GM19023 (cell line): ENCODE results near the gene RNF26.

Experiments
- ATAC-seq: cut with Tn5 transposase; IDR thresholded peaks from one replicate; pipeline ENCODE4 v1.9.1; 2021; ENCODE audit warnings: mild to moderate bottlenecking, moderate library complexity; ENCODE audit not compliant: unreplicated experiment

Gene RNF26

GRCh38 chr11:119369132-119369925, 35.0 kb downstream of the RNF26 start:
- no peak for ATAC-seq

- no peak for ATAC-seq
Measured at GRCh38 chr11:119370486-119371046, 36.2 kb downstream of the RNF26 start.

- ATAC-seq = no peak
Measured at GRCh38 chr11:119371067-119371601, 36.8 kb downstream of the RNF26 start.

DNA sequence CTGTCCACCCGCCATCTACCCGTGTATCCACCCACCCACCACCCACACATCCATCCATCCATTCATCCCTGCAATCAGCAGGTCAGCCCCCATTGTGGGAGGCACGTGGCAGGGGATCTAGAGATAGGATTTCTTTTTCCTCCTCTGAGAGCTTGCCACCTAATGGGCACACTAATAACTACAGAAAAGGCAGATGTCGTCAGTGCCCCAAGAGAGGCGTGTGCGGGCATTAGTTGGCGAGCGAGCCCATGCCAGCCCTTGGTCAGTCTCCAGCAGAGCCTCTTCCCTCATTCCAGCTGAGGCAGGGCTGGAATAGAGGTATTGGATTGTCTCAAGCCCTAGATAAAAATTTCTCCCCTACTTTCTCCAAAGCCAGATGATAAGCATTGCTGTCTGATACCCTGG, 37.5 kb downstream of the RNF26 start:
- no peak for ATAC-seq

GRCh38 chr11:119372260-119373058, 38.1 kb downstream of the RNF26 start:
- no peak for ATAC-seq

DNA sequence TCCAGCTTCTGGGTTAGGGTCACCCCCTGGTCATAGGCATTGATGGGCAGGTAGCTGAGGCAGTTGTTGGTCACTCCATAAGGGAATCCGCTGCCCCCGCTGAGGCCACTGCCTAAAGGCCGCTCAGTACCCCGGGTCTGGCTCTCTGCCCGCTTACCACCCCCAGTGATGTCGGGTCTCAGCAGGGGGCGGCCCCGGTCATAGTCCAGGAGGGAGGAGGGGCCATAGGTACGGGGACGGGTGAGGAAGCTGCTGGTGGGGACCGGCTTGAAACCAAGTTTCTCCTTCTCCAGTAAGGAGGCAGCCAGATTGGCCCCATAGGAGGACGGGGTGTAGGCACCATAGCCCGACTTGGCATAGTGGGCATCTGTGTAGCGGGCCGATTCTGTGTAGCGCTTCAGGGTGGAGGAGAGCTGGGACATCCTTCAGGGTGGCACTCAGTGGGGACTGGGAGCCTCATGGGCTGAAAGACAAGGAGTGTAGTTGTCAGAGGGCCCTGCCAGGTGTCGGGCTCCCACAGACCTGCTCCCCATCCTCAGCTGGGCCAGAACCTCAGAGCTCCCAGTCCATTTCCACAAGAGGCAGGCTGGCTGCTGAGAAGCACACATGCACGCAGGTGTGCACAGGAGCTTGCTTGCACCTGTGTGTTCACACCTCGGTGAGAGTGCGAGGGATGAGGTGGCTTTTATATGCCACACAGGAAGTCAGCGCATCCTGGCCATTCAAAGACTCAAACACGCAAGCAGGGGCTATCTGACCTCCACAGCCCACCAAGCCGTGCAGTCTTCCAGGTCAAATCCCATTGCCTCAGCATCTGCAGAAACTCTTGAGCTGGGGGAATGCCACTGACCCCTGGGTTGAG, 39.0 kb downstream of the RNF26 start:
- ATAC-seq = no peak

- no peak for ATAC-seq
Measured at GRCh38 chr11:119373921-119374631, 39.7 kb downstream of the RNF26 start.

GRCh38 chr11:119374632-119375336, 40.5 kb downstream of the RNF26 start:
- no peak for ATAC-seq

DNA sequence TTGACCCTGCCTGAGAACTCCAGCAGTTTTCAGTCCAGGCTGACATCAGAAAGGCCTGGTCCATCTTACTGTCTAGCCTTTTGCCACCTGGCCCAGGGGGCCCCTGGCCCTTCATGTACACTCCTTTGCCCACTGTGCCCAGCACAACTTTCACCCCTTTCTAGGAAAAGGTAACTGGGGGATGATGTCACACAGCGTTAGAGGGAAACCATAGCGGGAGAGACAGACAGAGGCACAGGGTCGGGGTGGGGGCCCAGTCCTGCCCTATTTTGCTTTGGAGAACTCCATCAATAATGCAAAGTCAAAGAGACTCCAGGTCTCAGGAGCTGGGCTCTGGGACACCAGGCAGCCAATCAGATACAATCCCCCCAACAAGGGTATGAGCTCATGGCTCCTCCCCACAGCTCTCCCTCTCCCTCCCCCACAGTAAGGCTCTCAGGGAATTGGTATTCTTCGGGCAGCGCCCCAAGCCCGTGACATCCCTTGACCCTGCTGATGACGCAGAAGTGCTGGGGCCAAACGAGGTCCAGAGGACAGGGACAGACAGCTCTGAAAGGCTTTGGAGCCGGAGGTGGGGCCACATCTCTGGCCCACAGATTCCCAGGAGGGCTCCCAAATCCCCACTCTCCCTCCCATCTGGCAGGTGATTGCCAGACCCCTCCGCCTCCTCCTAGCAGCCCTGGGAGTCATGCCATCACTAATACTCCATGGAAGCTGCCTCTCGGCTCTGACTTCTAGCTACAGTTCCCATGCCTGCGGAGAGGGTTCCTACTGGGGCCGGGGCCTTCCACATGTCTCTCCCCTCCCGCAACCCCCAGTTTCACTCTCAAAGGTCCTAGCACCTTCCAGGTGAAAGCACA, 41.2 kb downstream of the RNF26 start:
- no peak for ATAC-seq

GRCh38 chr11:119376197-119376847, 42.0 kb downstream of the RNF26 start:
- no peak for ATAC-seq

DNA sequence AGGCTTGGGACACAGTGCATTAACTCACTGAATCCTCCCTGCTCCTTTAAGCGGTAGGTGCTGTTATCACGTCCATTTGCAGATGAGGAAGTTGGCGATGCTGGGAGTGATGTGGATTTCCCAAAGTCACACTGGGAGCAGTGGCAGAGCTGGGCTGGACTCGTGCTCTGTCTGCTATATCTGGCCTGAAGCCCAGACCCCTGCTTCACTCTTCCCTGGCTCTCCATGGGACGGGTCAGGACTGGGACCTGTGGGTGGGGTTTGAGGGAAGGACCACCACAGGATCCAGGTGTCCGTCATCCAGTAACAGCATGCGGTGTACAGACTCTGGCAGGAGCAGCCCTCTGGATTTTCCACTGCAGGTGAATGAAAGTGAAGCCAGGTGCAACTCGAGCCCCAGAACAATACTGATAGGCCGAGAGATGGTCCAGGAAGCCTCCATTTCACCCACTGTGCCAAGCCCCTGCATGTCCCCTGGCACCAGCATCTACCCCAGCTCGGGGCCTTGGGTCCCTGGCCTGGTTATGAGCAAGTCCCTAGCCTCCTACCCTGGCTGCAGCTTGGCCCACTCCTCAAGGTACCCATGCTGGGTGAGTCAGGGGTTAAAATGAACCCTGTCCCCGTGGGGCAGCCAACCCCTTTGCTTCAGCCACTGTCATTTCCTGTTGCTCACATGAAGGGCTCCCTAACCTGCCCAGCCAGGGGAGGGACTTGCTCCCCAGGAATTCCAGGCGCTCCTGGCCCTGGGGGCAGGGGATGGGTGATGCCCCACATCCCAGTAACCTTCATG, 43.0 kb downstream of the RNF26 start:
- ATAC-seq = no peak

GRCh38 chr11:119377961-119378667, 43.8 kb downstream of the RNF26 start:
- no peak for ATAC-seq

DNA sequence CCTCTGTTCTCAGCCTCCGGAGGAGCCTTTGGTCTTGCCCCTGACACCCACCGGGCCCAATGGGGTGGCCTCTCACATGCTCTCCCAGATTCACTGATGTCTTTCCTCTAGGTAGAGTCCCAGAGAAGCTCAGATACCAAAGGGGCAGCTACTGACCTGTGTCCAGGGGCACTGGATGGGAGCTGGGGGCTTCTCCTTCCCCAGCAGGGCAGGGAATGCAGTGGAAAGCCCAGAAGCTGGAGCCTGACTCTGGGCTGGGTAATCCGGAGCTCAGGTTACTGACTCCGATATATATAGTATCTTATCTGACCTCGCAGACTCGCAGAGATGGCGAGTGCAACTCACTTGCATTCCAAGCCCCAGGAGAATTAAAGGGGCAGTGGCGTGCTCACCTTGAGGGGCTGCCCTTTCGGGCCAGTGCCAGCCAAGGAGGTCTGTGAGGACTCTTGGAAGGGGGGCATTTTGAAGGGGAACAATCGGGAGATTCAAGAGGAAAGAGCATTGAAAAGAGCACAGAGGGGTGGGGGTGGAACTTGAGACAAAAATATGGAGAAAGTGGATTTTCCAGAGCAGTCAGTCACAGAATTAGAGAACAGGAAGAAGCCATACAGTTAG, 44.6 kb downstream of the RNF26 start:
- no peak for ATAC-seq

GRCh38 chr11:119380160-119380826, 46.0 kb downstream of the RNF26 start:
- ATAC-seq = no peak

DNA sequence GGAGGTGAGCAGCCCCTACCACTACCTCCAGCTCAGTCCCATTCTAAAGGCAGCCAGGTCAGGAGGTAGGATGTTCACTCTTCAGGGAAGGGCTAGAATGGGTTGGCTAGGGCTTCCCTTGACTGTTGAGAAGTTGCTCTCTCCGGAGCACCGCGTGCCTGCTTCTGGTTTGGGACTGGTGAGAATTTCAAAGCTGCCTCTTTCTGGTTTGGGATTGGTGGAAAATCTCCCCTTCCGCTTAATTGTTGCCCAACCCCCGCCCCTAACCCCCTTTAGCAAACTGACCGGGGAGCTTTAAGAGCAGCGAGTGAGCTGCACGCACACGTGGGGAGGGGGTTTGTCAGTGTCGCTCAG, 46.5 kb downstream of the RNF26 start:
- no peak for ATAC-seq
